Mesendoderm (in vitro differentiated cells): ENCODE measurements around the gene ST8SIA5.

Source experiments
- DNase-seq: peaks from one replicate; pipeline ENCODE4 v3.0.0; 2013
- H2AK5ac ChIP-seq: 2 replicates; pipeline ENCODE4 v1.6.1; 2013; ENCODE audit warnings: low read length, inconsistent platforms
- H2BK120ac ChIP-seq: 2 replicates; pipeline ENCODE4 v1.6.1; 2013; ENCODE audit warnings: low read depth, mild to moderate bottlenecking, low read length, moderate library complexity, mixed read lengths
- H2BK15ac ChIP-seq: replicated peaks from 2 replicates; pipeline ENCODE4 v1.6.1; 2013; ENCODE audit warnings: low read depth, mild to moderate bottlenecking, moderate library complexity
- H2BK5ac ChIP-seq: 2 replicates; pipeline ENCODE4 v1.6.1; 2013; ENCODE audit warnings: low read length, inconsistent platforms
- H3K18ac ChIP-seq: 2 replicates; pipeline ENCODE4 v1.6.1; 2013; ENCODE audit warnings: mild to moderate bottlenecking, low read length, mixed read lengths
- H3K23ac ChIP-seq: one replicate; pipeline ENCODE4 v1.6.1; 2013; ENCODE audit warnings: low read length
- H3K27ac ChIP-seq: 2 replicates; pipeline ENCODE4 v1.5.1; 2013; ENCODE audit warnings: low read depth, mild to moderate bottlenecking, inconsistent platforms, low read length, moderate library complexity
- H3K27me3 ChIP-seq: 2 replicates; pipeline ENCODE4 v1.6.1; 2013; ENCODE audit warnings: low read length, control low read depth, mild to moderate bottlenecking, inconsistent platforms; ENCODE audit not compliant: insufficient read depth, poor library complexity
- H3K36me3 ChIP-seq: 2 replicates; pipeline ENCODE4 v1.6.1; 2013; ENCODE audit warnings: low read length, inconsistent platforms; ENCODE audit not compliant: control insufficient read depth, insufficient read depth
- H3K4ac ChIP-seq: one replicate; pipeline ENCODE4 v1.6.1; 2013; ENCODE audit warnings: low read depth, mild to moderate bottlenecking, low read length, moderate library complexity
- H3K4me1 ChIP-seq: 2 replicates; pipeline ENCODE4 v1.6.1; 2013; ENCODE audit warnings: low read depth, low read length, inconsistent platforms; ENCODE audit not compliant: control insufficient read depth
- H3K4me2 ChIP-seq: 2 replicates; pipeline ENCODE4 v1.6.1; 2013; ENCODE audit warnings: low read length
- H3K4me3 ChIP-seq: 2 replicates; pipeline ENCODE4 v1.5.1; 2013; ENCODE audit warnings: mild to moderate bottlenecking, low read length
- H3K56ac ChIP-seq: one replicate; pipeline ENCODE4 v1.6.1; 2013; ENCODE audit warnings: low read length
- H3K79me1 ChIP-seq: 2 replicates; pipeline ENCODE4 v1.6.1; 2013; ENCODE audit warnings: low read length, inconsistent platforms
- H3K79me2 ChIP-seq: 2 replicates; pipeline ENCODE4 v1.6.1; 2013; ENCODE audit warnings: mild to moderate bottlenecking, low read length; ENCODE audit not compliant: control insufficient read depth, insufficient read depth
- H3K9ac ChIP-seq: 2 replicates; pipeline ENCODE4 v1.6.1; 2013; ENCODE audit warnings: low read length, inconsistent platforms
- H4K5ac ChIP-seq: one replicate; pipeline ENCODE4 v1.6.1; 2013; ENCODE audit warnings: low read length
- H4K8ac ChIP-seq: one replicate; pipeline ENCODE4 v1.6.1; 2013; ENCODE audit warnings: low read depth, mild to moderate bottlenecking, control low read depth, low read length, moderate library complexity
- WGBS: extraction: QIAGEN DNeasy Blood & Tissue Kit; methylation state at CpG from one replicate; pipeline ENCODE4 v1.1.7; 2013; ENCODE audit warnings: low lambda C conversion rate, missing lambda C conversion rate; ENCODE audit not compliant: insufficient coverage; ENCODE audit errors: extremely low coverage; 5-methylcytosine and 5-hydroxymethylcytosine counted together

Gene ST8SIA5

DNA sequence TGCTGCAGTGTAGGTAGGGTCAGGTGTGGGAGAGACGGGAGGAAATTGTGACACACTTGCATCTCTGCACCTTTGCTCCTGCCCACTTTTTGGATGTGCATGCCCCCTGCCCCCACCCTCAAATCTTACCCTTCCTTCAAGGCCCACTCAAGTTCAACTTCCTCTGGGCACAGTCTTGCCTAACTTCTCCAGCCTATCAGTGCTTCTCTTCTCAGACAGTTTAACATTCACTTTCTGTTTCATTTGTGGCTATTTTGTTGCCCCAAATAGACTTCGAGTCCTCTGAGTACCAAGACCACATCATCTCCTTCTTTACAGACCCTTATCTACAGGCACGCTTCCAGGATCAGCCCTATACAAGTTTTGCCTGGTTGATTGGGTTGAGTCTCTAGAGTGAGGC lies 2.7 kb downstream of the ST8SIA5 start:
- Histone ChIP-seq H3K4me2 (no peak overlapping the region), H3K23ac (no peak overlapping the region), H2BK5ac (no peak overlapping the region), H3K4me3 (no peak overlapping the region), H3K4ac (no peak overlapping the region), H3K4me1 (no peaks in the 10 kb centered on the region), H4K5ac (no peak overlapping the region), H3K27ac (no peak overlapping the region), H2AK5ac (no peak overlapping the region), H3K36me3 (no peaks in the 10 kb centered on the region), H3K27me3 (peaks cover 28% of the 10 kb centered on the region), H4K8ac (no peak overlapping the region), H3K79me1 (no peaks in the 10 kb centered on the region), H2BK120ac (no peak overlapping the region), H2BK15ac (no peak overlapping the region), H3K79me2 (no peaks in the 10 kb centered on the region), H3K9ac (no peak overlapping the region), H3K18ac (no peak overlapping the region), H3K56ac (no peak overlapping the region)
- no peak for DNase-seq
- no CpG with 5 or more reads among the region's 3 CpGs for WGBS

GRCh38 chr18:46751882-46752281 lies 5.0 kb downstream of the ST8SIA5 start:
- Histone ChIP-seq H2BK120ac (no peak overlapping the region), H3K36me3 (no peaks in the 10 kb centered on the region), H3K27me3 (peaks cover 17% of the 10 kb centered on the region), H3K23ac (no peak overlapping the region), H3K4me3 (no peak overlapping the region), H3K9ac (no peak overlapping the region), H4K5ac (no peak overlapping the region), H3K4me2 (no peak overlapping the region), H3K18ac (no peak overlapping the region), H2BK15ac (no peak overlapping the region), H2AK5ac (no peak overlapping the region), H3K4ac (no peak overlapping the region), H2BK5ac (no peak overlapping the region), H3K79me2 (no peaks in the 10 kb centered on the region), H4K8ac (no peak overlapping the region), H3K56ac (no peak overlapping the region), H3K4me1 (no peaks in the 10 kb centered on the region), H3K27ac (no peak overlapping the region), H3K79me1 (no peaks in the 10 kb centered on the region)
- DNase-seq = no peak
- WGBS = no CpG with 5 or more reads among the region's 8 CpGs

- Histone ChIP-seq H3K79me1 (no peaks in the 10 kb centered on the region), H3K27me3 (peaks cover 5% of the 10 kb centered on the region), H3K4me2 (no peak overlapping the region), H3K36me3 (no peaks in the 10 kb centered on the region), H3K4me1 (no peaks in the 10 kb centered on the region), H4K8ac (no peak overlapping the region), H2BK5ac (no peak overlapping the region), H3K27ac (no peak overlapping the region), H3K79me2 (no peaks in the 10 kb centered on the region), H2BK120ac (no peak overlapping the region), H3K4me3 (no peak overlapping the region), H3K23ac (no peak overlapping the region), H4K5ac (no peak overlapping the region), H3K9ac (no peak overlapping the region), H3K18ac (no peak overlapping the region), H3K56ac (no peak overlapping the region), H3K4ac (no peak overlapping the region), H2AK5ac (no peak overlapping the region), H2BK15ac (no peak overlapping the region)
- WGBS = no CpG with 5 or more reads among the region's 6 CpGs
- DNase-seq = no peak
Measured at GRCh38 chr18:46750626-46751025, 6.2 kb downstream of the ST8SIA5 start.

GRCh38 chr18:46748466-46748865 lies 8.4 kb downstream of the ST8SIA5 start:
- DNase-seq = no peak
- no peak overlapping the region for H3K9ac ChIP-seq
- no peak overlapping the region for H3K56ac ChIP-seq
- no peaks in the 10 kb centered on the region for H3K4me1 ChIP-seq
- no peaks in the 10 kb centered on the region for H3K27me3 ChIP-seq
- no peak overlapping the region for H3K4ac ChIP-seq
- H2BK5ac ChIP-seq = no peak overlapping the region
- no CpG with 5 or more reads among the region's 2 CpGs for WGBS
- H3K79me2 ChIP-seq = no peaks in the 10 kb centered on the region
- H3K23ac ChIP-seq = no peak overlapping the region
- no peak overlapping the region for H2AK5ac ChIP-seq
- no peak overlapping the region for H3K18ac ChIP-seq
- no peaks in the 10 kb centered on the region for H3K36me3 ChIP-seq
- no peak overlapping the region for H4K8ac ChIP-seq
- no peak overlapping the region for H3K4me3 ChIP-seq
- H4K5ac ChIP-seq = no peak overlapping the region
- H3K4me2 ChIP-seq = no peak overlapping the region
- H3K27ac ChIP-seq = no peak overlapping the region
- H2BK15ac ChIP-seq = no peak overlapping the region
- no peak overlapping the region for H2BK120ac ChIP-seq
- no peaks in the 10 kb centered on the region for H3K79me1 ChIP-seq

DNA sequence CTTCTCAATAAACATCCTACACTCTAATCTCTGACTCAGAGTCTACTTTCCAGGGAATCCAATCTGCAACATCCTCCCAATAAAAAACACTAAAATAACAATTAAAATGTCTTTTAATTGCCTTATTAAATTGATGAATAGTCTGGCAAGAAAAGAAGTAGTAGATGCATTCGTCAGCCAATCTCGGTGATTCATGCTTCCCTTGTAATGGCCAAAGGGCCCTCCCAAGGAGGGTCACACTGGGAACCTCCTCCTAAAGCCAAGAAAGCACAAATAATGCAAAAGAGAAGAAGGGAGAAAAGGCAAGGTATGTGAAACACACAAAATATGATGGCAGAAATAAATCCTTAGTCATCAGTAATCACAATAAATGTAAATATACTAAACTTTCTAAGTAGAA lies 16.8 kb downstream of the ST8SIA5 start:
- H4K5ac ChIP-seq = no peak overlapping the region
- H3K56ac ChIP-seq = no peak overlapping the region
- no peaks in the 10 kb centered on the region for H3K36me3 ChIP-seq
- no peaks in the 10 kb centered on the region for H3K79me1 ChIP-seq
- no peak overlapping the region for H3K4me2 ChIP-seq
- H3K9ac ChIP-seq = no peak overlapping the region
- DNase-seq = no peak
- H3K79me2 ChIP-seq = no peaks in the 10 kb centered on the region
- H3K4me1 ChIP-seq = no peaks in the 10 kb centered on the region
- H2BK120ac ChIP-seq = no peak overlapping the region
- no peak overlapping the region for H4K8ac ChIP-seq
- H2AK5ac ChIP-seq = no peak overlapping the region
- H3K23ac ChIP-seq = no peak overlapping the region
- no CpG with 5 or more reads among the region's 2 CpGs for WGBS
- no peak overlapping the region for H2BK15ac ChIP-seq
- H3K27me3 ChIP-seq = no peaks in the 10 kb centered on the region
- H2BK5ac ChIP-seq = no peak overlapping the region
- no peak overlapping the region for H3K18ac ChIP-seq
- H3K4ac ChIP-seq = no peak overlapping the region
- H3K27ac ChIP-seq = no peak overlapping the region
- no peak overlapping the region for H3K4me3 ChIP-seq

DNA sequence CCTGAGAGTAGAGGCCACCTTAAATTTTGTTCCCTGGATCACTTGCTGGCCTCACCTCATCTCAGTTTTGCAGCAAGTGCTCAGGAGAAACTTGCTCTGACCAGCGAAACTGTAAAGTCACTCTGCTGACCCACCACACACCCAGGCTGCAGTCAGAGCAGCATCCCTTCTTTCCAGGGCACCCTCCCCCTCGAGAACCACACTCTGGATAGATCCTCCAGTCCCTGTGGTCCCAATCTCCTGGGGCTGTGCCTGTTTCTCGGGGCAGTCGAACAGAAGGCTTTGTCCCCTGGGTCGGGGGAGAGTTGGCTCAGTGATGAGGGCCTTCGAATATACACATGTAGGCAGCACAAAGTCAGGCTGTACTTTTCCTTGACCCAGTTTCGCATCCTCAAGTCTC lies 18.4 kb downstream of the ST8SIA5 start:
- Histone ChIP-seq H3K79me1 (no peaks in the 10 kb centered on the region), H3K18ac (no peak overlapping the region), H4K8ac (no peak overlapping the region), H2BK5ac (no peak overlapping the region), H3K4ac (no peak overlapping the region), H2BK15ac (no peak overlapping the region), H3K27me3 (no peaks in the 10 kb centered on the region), H3K79me2 (no peaks in the 10 kb centered on the region), H3K4me3 (no peak overlapping the region), H2BK120ac (no peak overlapping the region), H3K4me2 (no peak overlapping the region), H3K4me1 (no peaks in the 10 kb centered on the region), H3K27ac (no peak overlapping the region), H3K36me3 (no peaks in the 10 kb centered on the region), H3K9ac (no peak overlapping the region), H3K56ac (no peak overlapping the region), H2AK5ac (no peak overlapping the region), H4K5ac (no peak overlapping the region), H3K23ac (no peak overlapping the region)
- no CpG with 5 or more reads among the region's 7 CpGs for WGBS
- no peak for DNase-seq
